H1 (cell line): ENCODE data around the gene GTSE1. TPM values are rescaled to one million over a fixed set of nuclear protein-coding genes. Genes with fewer than 3 reads are reported as not detected.
A peak's percentile ranks its signal among the peaks of the same experiment; 100 is the strongest.

Experiments used
- CTCF ChIA-PET: fragments of 300-600 bp; sonication (Branson Sonifier 250); formaldehyde crosslinking; loops from one replicate; lab custom pipeline; 2021; ENCODE audit not compliant: partially characterized antibody; lab: Charles Lee
- POLR2A ChIA-PET: fragments of 300-600 bp; sonication (Branson Sonifier 250); formaldehyde crosslinking; loops from one replicate; lab custom pipeline; 2021; ENCODE audit warnings: inconsistent platforms; ENCODE audit not compliant: partially characterized antibody; lab: Charles Lee
- DNase-seq, 2 experiments: peaks; one replicate each; pipeline versions ENCODE4 v3.0.0 to v3.0.0-alpha.2; 2010 to 2022; ENCODE audit warnings: low spot score in 2 of 2, low read depth in 1 of 2, mixed read lengths in 1 of 2
- FAIRE-seq: peaks from 2 replicates; lab custom pipeline; 2011; peaks lifted over from hg19 to GRCh38; lab: Jason Lieb, UNC
- H2AFZ ChIP-seq: 2 replicates; pipeline ENCODE4 v1.8.1; 2012; ENCODE audit warnings: low read length, inconsistent platforms
- H2AK5ac ChIP-seq: 2 replicates; pipeline ENCODE4 v1.6.1; 2013; ENCODE audit warnings: low read depth, low read length
- H2BK120ac ChIP-seq: replicated peaks from 2 replicates; pipeline ENCODE3; 2013; ENCODE audit warnings: low read depth, low read length, inconsistent platforms
- H2BK12ac ChIP-seq: 2 replicates; pipeline ENCODE4 v1.6.1; 2013; ENCODE audit warnings: low read depth, low read length
- H2BK15ac ChIP-seq: 2 replicates; pipeline ENCODE4 v1.6.1; 2013; ENCODE audit warnings: low read length
- H2BK20ac ChIP-seq: 2 replicates; pipeline ENCODE4 v1.6.1; 2013; ENCODE audit warnings: low read length
- H2BK5ac ChIP-seq: 2 replicates; pipeline ENCODE4 v1.6.1; 2013; ENCODE audit warnings: low read depth, low read length
- H3K14ac ChIP-seq: 2 replicates; pipeline ENCODE4 v1.6.1; 2013; ENCODE audit warnings: inconsistent platforms; ENCODE audit not compliant: insufficient read length
- H3K18ac ChIP-seq: 2 replicates; pipeline ENCODE4 v1.6.1; 2013; ENCODE audit warnings: low read length; ENCODE audit errors: extremely low read depth
- H3K23ac ChIP-seq: 2 replicates; pipeline ENCODE4 v1.6.1; 2013; ENCODE audit warnings: inconsistent platforms; ENCODE audit not compliant: insufficient read length
- H3K23me2 ChIP-seq: 2 replicates; pipeline ENCODE4 v1.6.1; 2013; ENCODE audit warnings: low read depth, low read length
- H3K27ac ChIP-seq: 2 replicates; pipeline ENCODE4 v1.6.1; 2011; ENCODE audit warnings: low read depth, low read length, inconsistent platforms
- H3K27me3 ChIP-seq, 4 experiments: replicated peaks in 1 of 4; 1 replicate in 1 of 4; 2 replicates in 3 of 4; pipeline versions ENCODE4 v1.6.1 to v1.8.1; 2011 to 2013; ENCODE audit warnings: low read length in 3 of 4, mild to moderate bottlenecking in 3 of 4, inconsistent platforms in 2 of 4, mixed read lengths in 2 of 4, moderate library complexity in 1 of 4; ENCODE audit not compliant: control insufficient read depth in 3 of 4, insufficient read depth in 3 of 4; ENCODE audit errors: extremely low read depth in 1 of 4
- H3K36me3 ChIP-seq, 4 experiments: 2 replicates each; pipeline versions ENCODE4 v1.6.1 to v1.8.1; 2011 to 2013; ENCODE audit warnings: mild to moderate bottlenecking in 4 of 4, low read length in 3 of 4, moderate library complexity in 2 of 4, control low read depth in 1 of 4, inconsistent platforms in 1 of 4; ENCODE audit not compliant: insufficient read depth in 4 of 4, control insufficient read depth in 2 of 4
- H3K4ac ChIP-seq: replicated peaks from 2 replicates; pipeline ENCODE3; 2013; ENCODE audit warnings: low read length, low read depth, mixed read lengths, inconsistent platforms; ENCODE audit not compliant: insufficient read length
- H3K4me1 ChIP-seq, 4 experiments: replicated peaks in 1 of 4; 1 replicate in 1 of 4; 2 replicates in 3 of 4; pipeline versions ENCODE4 v1.6.1 to v1.8.1; 2011 to 2013; ENCODE audit warnings: low read length in 3 of 4, inconsistent platforms in 2 of 4, mixed read lengths in 1 of 4; ENCODE audit not compliant: insufficient read depth in 4 of 4, control insufficient read depth in 3 of 4
- H3K4me2 ChIP-seq, 2 experiments: 2 replicates each; pipeline versions ENCODE4 v1.6.1 to v1.8.1; 2011 to 2013; ENCODE audit warnings: low read depth in 2 of 2, low read length in 2 of 2, control low read depth in 1 of 2, inconsistent platforms in 1 of 2, mild to moderate bottlenecking in 1 of 2; ENCODE audit not compliant: insufficient read depth in 1 of 2
- H3K4me3 ChIP-seq, 4 experiments: fragments of 200-600, 300-600 bp in 1 of 4; sonication (generic), shearing (Covaris generic), sonication (Bioruptor Twin) in 1 of 4; 2 replicates each; pipeline versions ENCODE4 v1.5.1 to v1.8.1; 2011 to 2016; ENCODE audit warnings: low read length in 4 of 4, low read depth in 3 of 4, control low read depth in 2 of 4, inconsistent platforms in 2 of 4, mild to moderate bottlenecking in 2 of 4, mixed read lengths in 1 of 4, moderate library complexity in 1 of 4; ENCODE audit not compliant: insufficient read depth in 2 of 4; ENCODE audit errors: extremely low read depth in 1 of 4
- H3K56ac ChIP-seq: replicated peaks from 2 replicates; pipeline ENCODE3; 2013; ENCODE audit warnings: low read depth, mild to moderate bottlenecking, mixed read lengths, low read length, inconsistent platforms; ENCODE audit not compliant: insufficient read length
- H3K79me1 ChIP-seq: 2 replicates; pipeline ENCODE4 v1.6.1; 2013; ENCODE audit warnings: low read depth, low read length, control low read depth
- H3K79me2 ChIP-seq, 2 experiments: 2 replicates each; pipeline versions ENCODE4 v1.6.1 to v1.8.1; 2012 to 2013; ENCODE audit warnings: low read length in 2 of 2, mild to moderate bottlenecking in 2 of 2, inconsistent platforms in 1 of 2; ENCODE audit not compliant: insufficient read depth in 2 of 2, control insufficient read depth in 1 of 2
- H3K9ac ChIP-seq, 4 experiments: replicated peaks in 1 of 4; 1 replicate in 1 of 4; 2 replicates in 3 of 4; pipeline versions ENCODE4 v1.6.1 to v1.8.1; 2011 to 2013; ENCODE audit warnings: low read depth in 3 of 4, low read length in 3 of 4, control low read depth in 2 of 4, mild to moderate bottlenecking in 2 of 4, moderate library complexity in 2 of 4, inconsistent platforms in 1 of 4; ENCODE audit errors: extremely low read depth in 1 of 4
- H3K9me3 ChIP-seq, 2 experiments: 2 replicates each; pipeline versions ENCODE4 v1.6.1 to v1.8.1; 2012 to 2013; ENCODE audit warnings: mild to moderate bottlenecking in 2 of 2, moderate library complexity in 2 of 2, control low read depth in 1 of 2, inconsistent platforms in 1 of 2, low read depth in 1 of 2, low read length in 1 of 2, mixed read lengths in 1 of 2; ENCODE audit not compliant: insufficient read depth in 2 of 2
- H4K20me1 ChIP-seq, 2 experiments: replicated peaks in 1 of 2; 2 replicates each; pipeline versions ENCODE3 to v1.8.1; 2011 to 2013; ENCODE audit warnings: inconsistent platforms in 2 of 2, low read length in 2 of 2, mild to moderate bottlenecking in 1 of 2; ENCODE audit not compliant: insufficient read depth in 2 of 2, control insufficient read depth in 1 of 2
- H4K5ac ChIP-seq: 2 replicates; pipeline ENCODE4 v1.6.1; 2013; ENCODE audit warnings: low read length, low read depth, mixed read lengths, inconsistent platforms; ENCODE audit not compliant: insufficient read length
- H4K8ac ChIP-seq: 2 replicates; pipeline ENCODE4 v1.8.0; 2013; ENCODE audit warnings: mild to moderate bottlenecking, moderate library complexity, low read length, inconsistent platforms; ENCODE audit not compliant: insufficient read depth; ENCODE audit errors: extremely low read depth
- H4K91ac ChIP-seq: replicated peaks from 2 replicates; pipeline ENCODE3; 2013; ENCODE audit warnings: low read length, mixed read lengths, inconsistent platforms; ENCODE audit not compliant: insufficient read length
- CBX8 ChIP-seq: fragments of 300-800, 300-1000 bp; sonication (generic); IDR thresholded peaks from 2 replicates; pipeline ENCODE4 v1.7.1; 2016; ENCODE audit warnings: low read depth, low read length, borderline replicate concordance
- CTCF ChIP-seq, 3 experiments: IDR thresholded peaks; 1 replicate in 2 of 3; 2 replicates in 1 of 3; pipeline versions ENCODE4 v1.5.1 to v1.6.1; 2011; ENCODE audit warnings: low read length in 3 of 3, mild to moderate bottlenecking in 3 of 3, inconsistent platforms in 2 of 3, low read depth in 1 of 3, moderate library complexity in 1 of 3; ENCODE audit not compliant: insufficient read depth in 1 of 3; ENCODE audit errors: control extremely low read depth in 1 of 3
- WGBS, 2 experiments: shearing (Covaris generic) in 1 of 2; methylation state at CpG; one replicate each; pipeline versions ENCODE4 v1.1.6 to v1.1.7; 2013 to 2015; ENCODE audit warnings: low lambda C conversion rate in 2 of 2, mixed read lengths in 2 of 2, inconsistent platforms in 1 of 2, low coverage in 1 of 2, missing lambda C conversion rate in 1 of 2; ENCODE audit not compliant: insufficient replicate concordance in 2 of 2, insufficient coverage in 1 of 2, insufficient read length in 1 of 2; ENCODE audit errors: extremely low coverage in 1 of 2, missing lambda C conversion rate in 1 of 2; 5-methylcytosine and 5-hydroxymethylcytosine counted together
- polyA plus RNA-seq, 7 experiments: library from polyadenylated mRNA; depleted of rRNA in 3 of 7; stranded (reverse) in 5 of 7; unstranded in 2 of 7; fragments of >200 nt in 5 of 7; fragments of 200-250 nt in 2 of 7; gene quantifications; 1 replicate in 5 of 7; 2 replicates in 1 of 7; 4 replicates in 1 of 7; pipeline versions ENCODE4 v1.2.1 to v1.2.3, GENCODE V29; 2011 to 2013; ENCODE audit warnings: missing spikeins in 2 of 7, mixed read lengths in 2 of 7
- total RNA-seq: library from RNA; stranded (reverse); fragmentation: NEBNext Ultra II Directional; extraction: Animal tissue kit (Norgen Biotek cat#: 25700); gene quantifications from 2 replicates; pipeline ENCODE4 v1.2.1, GENCODE V29; 2021

GTSE1 gene
- total and polyA plus RNA-seq, 2 of the 8 experiments (the other 6 are each of a cell fraction or from before 2014, with no cell fraction given) = 17.5 to 38.6 TPM

GRCh38 chr22:46366801-46367706, 70.4 kb downstream of the GTSE1 start:
- peak overlapping the region; percentile 92; the same call in 1 of the 2 replicates for H2BK15ac ChIP-seq
- H3K4me1 ChIP-seq = peaks cover 0 to 15% (median 6%) of the 10 kb centered on the region in 4 experiments; a peak in 5 of 7 replicates
- H3K18ac ChIP-seq = no peak overlapping the region
- FAIRE-seq = no peak
- no peak overlapping the region for H3K4me3 ChIP-seq
- 67% methylated on average over 29 of the region's 45 CpGs; no CpG with 5 or more reads in 1 of the 2 experiments for WGBS, 2 experiments
- H2BK12ac ChIP-seq = peak overlapping the region; percentile 60; the same call in 1 of the 2 replicates
- H3K9me3 ChIP-seq = no peaks in the 10 kb centered on the region
- H3K56ac ChIP-seq = no peak overlapping the region
- H4K20me1 ChIP-seq = peaks cover 0 to 11% of the 10 kb centered on the region in 2 experiments
- H2BK5ac ChIP-seq = peak overlapping the region; percentile 66
- H3K23ac ChIP-seq = no peak overlapping the region
- DNase-seq = peak in 1 of 2 experiments; percentile 63
- no peak overlapping the region for H2AFZ ChIP-seq
- H3K27ac ChIP-seq = no peak overlapping the region
- H2BK120ac ChIP-seq = no peak overlapping the region
- 0 out of 2 replicates have a peak overlapping the region, but pooled peaks have one; percentile 15 for H4K8ac ChIP-seq
- CTCF ChIA-PET = interaction anchor here (0.7 to 5.4 kb wide), 55 partner anchors 9 to 349 kb away, joined by 3 to 82 read pairs (median 5); no protein-coding TSS in a partner anchor
- no peak overlapping the region for H2AK5ac ChIP-seq
- POLR2A ChIA-PET = interaction anchor here (0.6 to 1.5 kb wide), 4 partner anchors 14 to 171 kb away, joined by 3 to 4 read pairs (median 4); no protein-coding TSS in a partner anchor
- H3K36me3 ChIP-seq = no peaks in the 10 kb centered on the region; a peak in 1 of 8 replicates
- H3K27me3 ChIP-seq = no peaks in the 10 kb centered on the region
- H3K4ac ChIP-seq = no peak overlapping the region
- no peak overlapping the region for H3K14ac ChIP-seq
- no peaks in the 10 kb centered on the region for H3K79me2 ChIP-seq
- H4K91ac ChIP-seq = no peak overlapping the region
- H4K5ac ChIP-seq = no peak overlapping the region
- H3K23me2 ChIP-seq = peaks cover 8% of the 10 kb centered on the region; the same call in 1 of the 2 replicates
- no peaks in the 10 kb centered on the region; the same call in 1 of the 2 replicates for H3K79me1 ChIP-seq
- 0 out of 7 replicates have a peak overlapping the region, but pooled peaks of 1 of the 4 experiments have one; percentile 5 for H3K9ac ChIP-seq
- peak overlapping the region; percentile 72; the same call in 1 of the 2 replicates for H2BK20ac ChIP-seq
- H3K4me2 ChIP-seq = no peak overlapping the region
- TF ChIP-seq CBX8 (no peak), CTCF (IDR thresholded peaks at IDR 0.05; ENCODE audit: control extremely low read depth in 1 of 3, insufficient read depth in 1 of 3, low read depth in 1 of 3, low read length in 3 of 3) (peak in 1 of 3 experiments; percentile 17; a peak in 1 of 4 replicates)
